ENCODE measurements around the gene SART3. TPM values are rescaled to one million over a fixed set of nuclear protein-coding genes. Genes with fewer than 3 reads are reported as not detected.

Gene SART3
- total and polyA plus RNA-seq, 2 of the 4 experiments (the other 2 are of a cell fraction), result 22.6 to 37.8 TPM

DNA sequence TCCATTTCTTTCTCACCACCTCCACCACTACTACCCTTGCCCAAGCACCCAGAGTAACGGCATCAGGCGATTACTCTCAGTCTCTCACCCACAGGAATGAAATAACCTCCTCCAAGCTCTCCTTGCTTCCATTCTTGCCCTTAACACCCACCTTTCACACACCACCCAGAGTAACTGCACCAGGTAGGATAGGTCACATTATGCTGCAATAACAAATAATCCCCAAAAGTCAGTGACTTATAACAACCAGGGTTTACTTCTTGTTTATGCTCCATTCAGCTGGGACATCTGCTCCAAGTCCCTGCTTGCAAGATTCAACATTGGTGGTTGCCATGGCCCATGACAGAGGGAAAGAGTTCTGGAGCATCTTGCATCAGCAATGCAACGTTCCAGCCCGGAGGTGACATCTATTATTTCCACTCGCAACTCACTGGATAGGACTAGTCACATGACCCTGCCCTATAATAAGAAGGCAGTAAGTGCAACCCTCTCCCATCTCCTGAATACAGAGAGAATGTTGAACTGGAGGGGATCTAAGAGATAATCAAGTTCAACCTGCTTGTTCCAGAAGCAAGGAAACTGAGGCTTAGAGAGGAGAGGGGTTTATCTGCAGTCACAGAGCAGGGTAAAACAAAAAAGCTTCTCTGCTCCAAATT, 87.4 kb downstream of the SART3 start:
- Histone ChIP-seq H3K36me3 (ENCODE audit: control insufficient read depth, insufficient read depth, low read length) (no peaks in the 10 kb centered on the region), H2BK120ac (ENCODE audit: low read depth, low read length) (no peak overlapping the region), H2BK5ac (ENCODE audit: low read depth, low read length, poor library complexity, severe bottlenecking) (no peak overlapping the region), H3K4me3 (ENCODE audit: insufficient read depth, low read depth, low read length) (no peak overlapping the region), H3K79me1 (ENCODE audit: low read depth in 1 of 2, low read length in 2 of 2) (no peaks in the 10 kb centered on the region), H2AK9ac (replicated peaks; ENCODE audit: low read depth, low read length, poor library complexity) (no peak overlapping the region), H4K91ac (ENCODE audit: insufficient read depth, low read depth, low read length) (no peak overlapping the region), H4K5ac (ENCODE audit: low read depth, low read length) (no peak overlapping the region), H2AFZ (replicated peaks; ENCODE audit: low read length, poor library complexity) (no peak overlapping the region), H4K20me1 (ENCODE audit: insufficient read depth, low read length) (no peaks in the 10 kb centered on the region), H3K9me1 (ENCODE audit: insufficient read depth, low read length) (no peaks in the 10 kb centered on the region), H3K4ac (ENCODE audit: low read depth, low read length) (no peak overlapping the region), H2BK15ac (ENCODE audit: low read depth, low read length) (no peak overlapping the region), H3K27ac (ENCODE audit: insufficient read depth, low read length) (no peak overlapping the region), H3K56ac (ENCODE audit: extremely low read depth, insufficient read depth, low read length) (no peak overlapping the region), H2BK20ac (ENCODE audit: low read depth, low read length) (no peak overlapping the region), H4K8ac (ENCODE audit: low read depth in 2 of 2, low read length in 2 of 2) (no peak overlapping the region), H3K9me3 (ENCODE audit: control insufficient read depth, insufficient read depth, low read length) (no peaks in the 10 kb centered on the region), H3K18ac (ENCODE audit: low read depth, low read length) (no peak overlapping the region), H3K27me3 (ENCODE audit: control insufficient read depth, insufficient read depth, low read length) (no peaks in the 10 kb centered on the region), H3K4me1 (ENCODE audit: control insufficient read depth, insufficient read depth, low read length) (no peaks in the 10 kb centered on the region), H3K9ac (ENCODE audit: low read depth, low read length) (no peak overlapping the region), H3K14ac (replicated peaks; ENCODE audit: low read depth, low read length) (no peak overlapping the region), H3K23ac (ENCODE audit: low read depth, low read length) (no peak overlapping the region), H2AK5ac (ENCODE audit: low read depth, low read length) (no peak overlapping the region), H3K4me2 (ENCODE audit: low read depth, low read length) (no peak overlapping the region)
- ChIA-PET CTCF (no interaction called here), POLR2A (ENCODE audit: unreplicated experiment) (no interaction called here)
- no CpG with 5 or more reads among the region's 5 CpGs for WGBS, 2 experiments (ENCODE audit: extremely low coverage in 2 of 2, insufficient read length in 1 of 2)
- DNase-seq, result no peak
- no peak for ATAC-seq (ENCODE audit: low read depth)
- no TSS peak for BruUV-seq (replicated peaks)
- intact Hi-C loops (cut with micrococcal nuclease), result no loop called here
- dilution Hi-C loops (cut with HindIII; ENCODE audit: low sequenced_read_pairs, unreplicated experiment), result no loop called here
- TF ChIP-seq MXI1 (IDR thresholded peaks at IDR 0.05; ENCODE audit: borderline replicate concordance, low read depth, low read length) (no peak), CEBPB (IDR thresholded peaks at IDR 0.05; ENCODE audit: low read depth, low read length) (no peak), FOS (IDR thresholded peaks at IDR 0.05; ENCODE audit: low read depth, low read length) (no peak)
- in situ Hi-C loops (cut with MboI; ENCODE audit: low sequenced_read_pairs), result no loop called here

Other genes with a start within 250 kb of the SART3 start
- not detected in 2 replicates for gene CMKLR1, start 221.9 kb downstream of the SART3 start, total RNA-seq (2012; rRNA removed)
- not detected in 2 replicates for gene CMKLR1, start 221.9 kb downstream of the SART3 start, polyA plus RNA-seq (2012; rRNA removed)
- 10.8 and 11.3 TPM in 2 replicates for gene FICD, start 45.9 kb downstream of the SART3 start, total RNA-seq (2012; rRNA removed)
- gene FICD, start 45.9 kb downstream of the SART3 start, polyA plus RNA-seq (2012; rRNA removed), result 4.0 and 4.2 TPM in 2 replicates
- gene ISCU, start 1.4 kb upstream of the SART3 start, total RNA-seq (2012; rRNA removed), result 52.7 and 58.3 TPM in 2 replicates
- 77.9 and 87.2 TPM in 2 replicates for gene ISCU, start 1.4 kb upstream of the SART3 start, polyA plus RNA-seq (2012; rRNA removed)
- 6.7 and 8.1 TPM in 2 replicates for gene TMEM119, start 36.9 kb upstream of the SART3 start, total RNA-seq (2012; rRNA removed)
- gene TMEM119, start 36.9 kb upstream of the SART3 start, polyA plus RNA-seq (2012; rRNA removed), result 8.4 and 9.2 TPM in 2 replicates
- gene SELPLG, start 72.7 kb upstream of the SART3 start, total RNA-seq (2012; rRNA removed), result 2.8 and 3.2 TPM in 2 replicates
- gene SELPLG, start 72.7 kb upstream of the SART3 start, polyA plus RNA-seq (2012; rRNA removed), result 10.8 and 13.9 TPM in 2 replicates
- 1,042 and 1,100 TPM in 2 replicates for gene CORO1C, start 170.3 kb upstream of the SART3 start, total RNA-seq (2012; rRNA removed)
- gene CORO1C, start 170.3 kb upstream of the SART3 start, polyA plus RNA-seq (2012; rRNA removed), result 591 and 675 TPM in 2 replicates

Data from IMR-90 (cell line).